Activated effector memory CD4-positive, alpha-beta T cell treated with anti-CD3 and anti-CD28 coated beads, Interleukin-2, amount 50 U/mL, for 16 hours (primary cell): ENCODE results near the gene MAP7.
"Not testable (repeated sequence)": the region's sequence is repeated elsewhere in the genome, so short reads cannot be mapped to it uniquely, and the experiment has no call there.

Source experiments
- DNase-seq: peaks from one replicate; pipeline ENCODE4 v3.0.0-alpha.2; 2020

The MAP7 gene

GRCh38 chr6:136464874-136465273 lies 85.3 kb downstream of the MAP7 start:
- DNase-seq: no peak

GRCh38 chr6:136464148-136464547 lies 86.1 kb downstream of the MAP7 start:
- no peak for DNase-seq

- no peak for DNase-seq
These were observed 86.5 kb downstream of the MAP7 start for GRCh38 chr6:136463743-136464142.

GRCh38 chr6:136446579-136447187 lies 103.5 kb downstream of the MAP7 start:
- DNase-seq: no peak

- no peak for DNase-seq
These were observed 104.1 kb downstream of the MAP7 start for GRCh38 chr6:136446145-136446544.

- no peak for DNase-seq
These were observed 105.2 kb downstream of the MAP7 start for GRCh38 chr6:136445063-136445462.

GRCh38 chr6:136440203-136440602 lies 110.0 kb downstream of the MAP7 start:
- no peak for DNase-seq

- DNase-seq: no peak
These were observed 110.6 kb downstream of the MAP7 start for GRCh38 chr6:136439514-136440190.

GRCh38 chr6:136438441-136438840 lies 111.8 kb downstream of the MAP7 start:
- no peak for DNase-seq

GRCh38 chr6:136437246-136437645 lies 113.0 kb downstream of the MAP7 start:
- DNase-seq: no peak

GRCh38 chr6:136435101-136435500 lies 115.1 kb downstream of the MAP7 start:
- DNase-seq: no peak

- not testable (repeated sequence) for DNase-seq
These were observed 118.9 kb downstream of the MAP7 start for GRCh38 chr6:136431306-136431705.

GRCh38 chr6:136429264-136430065 lies 120.8 kb downstream of the MAP7 start:
- no peak for DNase-seq

- DNase-seq: no peak
These were observed 122.9 kb downstream of the MAP7 start for GRCh38 chr6:136427378-136427717.

- no peak for DNase-seq
These were observed 123.4 kb downstream of the MAP7 start for GRCh38 chr6:136426627-136427377.

GRCh38 chr6:136425793-136426192 lies 124.4 kb downstream of the MAP7 start:
- DNase-seq: no peak

GRCh38 chr6:136424901-136425300 lies 125.3 kb downstream of the MAP7 start:
- no peak for DNase-seq

- DNase-seq: no peak
These were observed 125.8 kb downstream of the MAP7 start for GRCh38 chr6:136424450-136424849.

GRCh38 chr6:136421537-136422158 lies 128.6 kb downstream of the MAP7 start:
- DNase-seq: no peak

GRCh38 chr6:136420853-136421252 lies 129.4 kb downstream of the MAP7 start:
- DNase-seq: no peak

- no peak for DNase-seq
These were observed 134.7 kb downstream of the MAP7 start for GRCh38 chr6:136415351-136416007.

GRCh38 chr6:136412410-136412809 lies 137.8 kb downstream of the MAP7 start:
- DNase-seq: no peak
